SK-N-SH (cell line): Measurements from ENCODE around the gene COX10. TPM values are rescaled to one million over a fixed set of nuclear protein-coding genes. Genes with fewer than 3 reads are reported as not detected.

ENCODE experiments used
- CTCF ChIA-PET: fragments of 300-600, 350-600 bp; formaldehyde crosslinking; extraction: SDS; loops from one replicate; lab custom pipeline; 2021; lab: Yijun Ruan, JAX
- POLR2A ChIA-PET: fragments of 350-600 bp; sonication (Branson Sonifier 250); formaldehyde crosslinking; extraction: SDS; loops from one replicate; lab custom pipeline; 2020; ENCODE audit warnings: antibody characterized with exemption, inconsistent platforms; lab: Yijun Ruan, JAX
- DNase-seq: peaks from one replicate; pipeline ENCODE4 v3.0.0; 2012
- H2AFZ ChIP-seq: fragments of 200-600 bp; sonication (generic); 2 replicates; pipeline ENCODE4 v1.8.1; 2016; ENCODE audit warnings: antibody characterized with exemption, mild to moderate bottlenecking, low read depth
- H3F3A ChIP-seq: fragments of 200-600 bp; sonication (generic); replicated peaks from 2 replicates; pipeline ENCODE3; 2016; ENCODE audit warnings: antibody characterized with exemption, mild to moderate bottlenecking; ENCODE audit not compliant: insufficient read depth
- H3K27ac ChIP-seq, 2 experiments: fragments of 200-500 bp in 1 of 2; fragments of 200-600 bp in 1 of 2; sonication (Bioruptor generic) in 1 of 2; sonication (generic), shearing (Covaris generic) in 1 of 2; 2 replicates each; pipeline versions ENCODE4 v1.5.1 to v1.6.1; 2014 to 2016; ENCODE audit warnings: low read depth in 2 of 2, inconsistent platforms in 1 of 2, low read length in 1 of 2, mild to moderate bottlenecking in 1 of 2, mixed read lengths in 1 of 2
- H3K27me3 ChIP-seq: fragments of 200-600 bp; sonication (generic), shearing (Covaris generic); 2 replicates; pipeline ENCODE4 v1.6.1; 2016; ENCODE audit warnings: mixed run types; ENCODE audit not compliant: insufficient read depth
- H3K36me3 ChIP-seq, 2 experiments: fragments of 200-500 bp in 1 of 2; fragments of 200-600 bp in 1 of 2; sonication (Bioruptor generic) in 1 of 2; sonication (generic) in 1 of 2; replicated peaks in 1 of 2; 2 replicates each; pipeline versions ENCODE3 to v1.5.1; 2014 to 2016; ENCODE audit warnings: low read length in 1 of 2, mild to moderate bottlenecking in 1 of 2; ENCODE audit not compliant: insufficient read depth in 2 of 2, control insufficient read depth in 1 of 2
- H3K4me1 ChIP-seq, 2 experiments: fragments of 200-500 bp in 1 of 2; fragments of 200-600 bp in 1 of 2; sonication (Bioruptor generic) in 1 of 2; sonication (generic), shearing (Covaris generic) in 1 of 2; 2 replicates each; pipeline versions ENCODE4 v1.5.1 to v1.6.1; 2014 to 2016; ENCODE audit warnings: low read depth in 1 of 2, low read length in 1 of 2, mixed run types in 1 of 2; ENCODE audit not compliant: insufficient read depth in 2 of 2, control insufficient read depth in 1 of 2
- H3K4me2 ChIP-seq: fragments of 200-600 bp; sonication (generic), shearing (Covaris generic); 2 replicates; pipeline ENCODE4 v1.6.1; 2017; ENCODE audit warnings: mixed run types
- H3K4me3 ChIP-seq, 2 experiments: fragments of 200-500 bp in 1 of 2; fragments of 200-600 bp in 1 of 2; sonication (Bioruptor generic) in 1 of 2; sonication (generic), shearing (Covaris generic) in 1 of 2; 2 replicates each; pipeline versions ENCODE4 v1.5.1 to v1.8.1; 2014 to 2016; ENCODE audit warnings: low read depth in 2 of 2, inconsistent platforms in 1 of 2, low read length in 1 of 2, mild to moderate bottlenecking in 1 of 2, mixed read lengths in 1 of 2, moderate library complexity in 1 of 2
- H3K79me2 ChIP-seq: fragments of 200-600 bp; sonication (generic); 2 replicates; pipeline ENCODE4 v1.8.1; 2017; ENCODE audit warnings: mild to moderate bottlenecking; ENCODE audit not compliant: insufficient read depth
- H3K9ac ChIP-seq: fragments of 200-600 bp; sonication (generic); 2 replicates; pipeline ENCODE4 v1.6.1; 2017; ENCODE audit warnings: mixed run types
- H3K9me2 ChIP-seq: fragments of 200-600 bp; sonication (generic); 2 replicates; pipeline ENCODE4 v1.6.1; 2017; ENCODE audit warnings: mixed run types
- H3K9me3 ChIP-seq: fragments of 200-600 bp; sonication (generic); 2 replicates; pipeline ENCODE4 v1.6.1; 2017; ENCODE audit warnings: mixed run types, mild to moderate bottlenecking, moderate library complexity
- H4K20me1 ChIP-seq: fragments of 200-600 bp; sonication (generic); 2 replicates; pipeline ENCODE4 v1.6.1; 2017; ENCODE audit warnings: mild to moderate bottlenecking, mixed run types; ENCODE audit not compliant: insufficient read depth
- EP300 ChIP-seq, 2 experiments: IDR thresholded peaks; 2 replicates each; pipeline versions ENCODE4 v1.4.0 to v1.6.1; 2012; ENCODE audit warnings: borderline replicate concordance in 1 of 2, low read depth in 1 of 2, low read length in 1 of 2
- FOSL2 ChIP-seq: IDR thresholded peaks from 2 replicates; pipeline ENCODE4 v1.4.0; 2012; ENCODE audit warnings: low read depth, mild to moderate bottlenecking, moderate library complexity, borderline replicate concordance
- FOXJ3 ChIP-seq: sonication (generic); formaldehyde crosslinking; IDR thresholded peaks from 2 replicates; pipeline ENCODE4 v1.5.1; 2020; ENCODE audit warnings: mild to moderate bottlenecking, missing genetic modification reagents
- FOXM1 ChIP-seq: IDR thresholded peaks from 2 replicates; pipeline ENCODE4 v1.4.0; 2012; ENCODE audit warnings: low read depth, mild to moderate bottlenecking
- GABPA ChIP-seq: IDR thresholded peaks from 2 replicates; pipeline ENCODE4 v1.4.0; 2012; ENCODE audit warnings: low read depth, mild to moderate bottlenecking
- IRF3 ChIP-seq: fragments of 150-350 bp; IDR thresholded peaks from 2 replicates; pipeline ENCODE4 v1.6.1; 2016; ENCODE audit warnings: mild to moderate bottlenecking, low read depth, low read length
- JUND ChIP-seq: IDR thresholded peaks from 2 replicates; pipeline ENCODE4 v1.4.0; 2012
- MAX ChIP-seq: IDR thresholded peaks from 2 replicates; pipeline ENCODE4 v1.4.0; 2012; ENCODE audit warnings: low read depth
- MEF2A ChIP-seq: IDR thresholded peaks from 2 replicates; pipeline ENCODE4 v1.4.0; 2012; ENCODE audit warnings: low read depth, borderline replicate concordance
- NFIC ChIP-seq: IDR thresholded peaks from 2 replicates; pipeline ENCODE4 v1.4.0; 2012; ENCODE audit warnings: borderline replicate concordance
- PBX3 ChIP-seq: IDR thresholded peaks from 2 replicates; pipeline ENCODE4; 2012
- RAD21 ChIP-seq: IDR thresholded peaks from 2 replicates; pipeline ENCODE4 v1.6.1; 2012; ENCODE audit warnings: mild to moderate bottlenecking, low read length
- REST ChIP-seq: IDR thresholded peaks from 2 replicates; pipeline ENCODE4 v1.6.1; 2012; ENCODE audit warnings: mild to moderate bottlenecking, low read depth, low read length, moderate library complexity
- RFX5 ChIP-seq: IDR thresholded peaks from 2 replicates; pipeline ENCODE4 v1.6.1; 2012; ENCODE audit warnings: mild to moderate bottlenecking, improper control_type of control experiment, low read length
- RXRA ChIP-seq: IDR thresholded peaks from 2 replicates; pipeline ENCODE4 v1.4.0; 2012; ENCODE audit warnings: low read depth, mild to moderate bottlenecking, borderline replicate concordance
- SMC3 ChIP-seq: IDR thresholded peaks from 2 replicates; pipeline ENCODE4 v1.6.1; 2012; ENCODE audit warnings: low read depth, low read length, improper control_type of control experiment
- TCF12 ChIP-seq: IDR thresholded peaks from 2 replicates; pipeline ENCODE4 v1.4.0; 2012
- TEAD4 ChIP-seq: IDR thresholded peaks from 2 replicates; pipeline ENCODE4 v1.4.0; 2012; ENCODE audit warnings: mild to moderate bottlenecking, borderline replicate concordance; ENCODE audit not compliant: insufficient read depth
- WGBS: methylation state at CpG from one replicate; pipeline ENCODE4 v1.1.6; 2017; ENCODE audit warnings: low lambda C conversion rate; 5-methylcytosine and 5-hydroxymethylcytosine counted together
- polyA plus RNA-seq, 3 experiments: library from polyadenylated mRNA; depleted of rRNA; stranded (reverse); fragments of >200 nt; gene quantifications; 2 replicates each; pipeline ENCODE4 v1.2.3, GENCODE V29; 2012
- TF ChIP-seq, protein P1 (sequence below): fragments of 150-350 bp; IDR thresholded peaks from 2 replicates; pipeline ENCODE4 v1.6.1; 2017; ENCODE audit warnings: antibody characterized with exemption, low read length, low read depth, borderline replicate concordance

The COX10 gene
- polyA plus RNA-seq, 1 of the 3 experiments (the other 2 are of a cell fraction), result 8.7 TPM

GRCh38 chr17:14089179-14089578 lies 19.9 kb downstream of the COX10 start:
- no peak for TF ChIP-seq RFX5
- peak; percentile 56 for TF ChIP-seq TCF12
- Histone ChIP-seq H4K20me1 (no peaks in the 10 kb centered on the region), H2AFZ (no peak overlapping the region), H3K9me3 (no peaks in the 10 kb centered on the region), H3K9me2 (no peaks in the 10 kb centered on the region), H3K4me2 (no peak overlapping the region), H3K36me3 (peaks cover 0 to 2% of the 10 kb centered on the region in 2 experiments), H3K9ac (no peak overlapping the region), H3K4me3 (no peak overlapping the region; a peak in 1 of 4 replicates), H3K27ac (peak overlapping the region in 1 of 2 experiments; percentile 31; a peak in 1 of 4 replicates), H3K27me3 (no peaks in the 10 kb centered on the region), H3F3A (peaks cover 26% of the 10 kb centered on the region), H3K4me1 (peaks cover 0 to 38% of the 10 kb centered on the region in 2 experiments; a peak in 3 of 4 replicates), H3K79me2 (peaks cover 58% of the 10 kb centered on the region)
- ChIA-PET CTCF (no interaction called here), POLR2A (no interaction called here)
- DNase-seq, result no peak
- 100% methylated on average over 1 of the region's 1 CpG for WGBS

DNA sequence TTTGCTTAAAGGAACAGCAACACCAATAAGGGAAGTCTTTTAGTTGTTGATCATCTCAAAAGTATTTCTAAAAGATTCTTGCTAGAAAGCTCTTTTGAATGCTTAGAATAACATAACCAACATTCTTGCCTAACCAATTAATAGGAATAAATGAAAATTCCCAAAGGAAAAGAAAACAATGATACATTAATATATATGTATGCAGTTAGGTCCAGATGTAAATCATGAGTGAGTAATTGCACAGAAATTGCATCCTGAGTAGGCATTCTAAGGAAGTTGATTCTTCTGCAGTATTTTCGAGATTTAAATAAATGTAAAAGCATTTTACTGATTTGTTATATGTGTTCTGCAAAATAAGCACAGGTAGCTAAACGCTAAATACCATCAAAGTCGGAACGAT lies 22.1 kb downstream of the COX10 start:
- WGBS, result 77% methylated on average over 4 of the region's 4 CpGs
- no peak for DNase-seq
- Histone ChIP-seq H3K27me3 (no peaks in the 10 kb centered on the region), H3K9me3 (no peaks in the 10 kb centered on the region), H4K20me1 (no peaks in the 10 kb centered on the region), H3F3A (peaks cover 26% of the 10 kb centered on the region), H3K4me1 (peaks cover 0 to 38% of the 10 kb centered on the region in 2 experiments; a peak in 3 of 4 replicates), H3K79me2 (peaks cover 53% of the 10 kb centered on the region), H2AFZ (no peak overlapping the region), H3K4me2 (peak overlapping the region; percentile 32), H3K4me3 (no peak overlapping the region), H3K27ac (peak overlapping the region in 1 of 2 experiments; percentile 56; a peak in 2 of 4 replicates), H3K36me3 (peaks cover 0 to under 1% of the 10 kb centered on the region in 2 experiments), H3K9ac (no peak overlapping the region), H3K9me2 (no peaks in the 10 kb centered on the region)
- ChIA-PET CTCF (interaction anchor here (0.6 kb wide), 1 partner anchor 832 kb away, joined by 3 read pairs; no protein-coding TSS in a partner anchor), POLR2A (no interaction called here)
- TF ChIP-seq FOSL2, result peak; percentile 16; the same call in 1 of the 2 replicates
- no peak for TF ChIP-seq GABPA
- TF ChIP-seq TCF12, result peak; percentile 57
- TF ChIP-seq EP300 (IDR thresholded peaks at IDR 0.05; ENCODE audit: borderline replicate concordance in 1 of 2, low read depth in 1 of 2, low read length in 1 of 2), result 0 out of 4 replicates have a peak, but pooled peaks of 1 of the 2 experiments have one; percentile 30
- TF ChIP-seq TEAD4, result peak; percentile 36; the same call in 1 of the 2 replicates
- no peak for TF ChIP-seq FOXJ3 (CRISPR knock-in tag)
- peak; percentile 47 for TF ChIP-seq PBX3
- TF ChIP-seq FOXM1, result no peak
- peak; percentile 54; the same call in 1 of the 2 replicates for TF ChIP-seq JUND
- no peak for TF ChIP-seq MAX
- TF ChIP-seq REST, result no peak
- no peak for TF ChIP-seq MEF2A
- no peak for TF ChIP-seq RXRA
- TF ChIP-seq IRF3, result no peak
- TF ChIP-seq NFIC, result no peak
- TF ChIP-seq SMC3, result no peak
- no peak for TF ChIP-seq RAD21
- TF ChIP-seq, protein P1, sequence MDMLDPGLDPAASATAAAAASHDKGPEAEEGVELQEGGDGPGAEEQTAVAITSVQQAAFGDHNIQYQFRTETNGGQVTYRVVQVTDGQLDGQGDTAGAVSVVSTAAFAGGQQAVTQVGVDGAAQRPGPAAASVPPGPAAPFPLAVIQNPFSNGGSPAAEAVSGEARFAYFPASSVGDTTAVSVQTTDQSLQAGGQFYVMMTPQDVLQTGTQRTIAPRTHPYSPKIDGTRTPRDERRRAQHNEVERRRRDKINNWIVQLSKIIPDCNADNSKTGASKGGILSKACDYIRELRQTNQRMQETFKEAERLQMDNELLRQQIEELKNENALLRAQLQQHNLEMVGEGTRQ, result no peak
